Colon (tissue), 2 donors: ENCODE measurements around the gene TRAK1.

Source experiments
- FAIRE-seq: peaks from 2 replicates; lab custom pipeline; 2012; peaks lifted over from hg19 to GRCh38; lab: Jason Lieb, UNC
- donor health status: control.
- donor health status: control.

TRAK1 gene

DNA sequence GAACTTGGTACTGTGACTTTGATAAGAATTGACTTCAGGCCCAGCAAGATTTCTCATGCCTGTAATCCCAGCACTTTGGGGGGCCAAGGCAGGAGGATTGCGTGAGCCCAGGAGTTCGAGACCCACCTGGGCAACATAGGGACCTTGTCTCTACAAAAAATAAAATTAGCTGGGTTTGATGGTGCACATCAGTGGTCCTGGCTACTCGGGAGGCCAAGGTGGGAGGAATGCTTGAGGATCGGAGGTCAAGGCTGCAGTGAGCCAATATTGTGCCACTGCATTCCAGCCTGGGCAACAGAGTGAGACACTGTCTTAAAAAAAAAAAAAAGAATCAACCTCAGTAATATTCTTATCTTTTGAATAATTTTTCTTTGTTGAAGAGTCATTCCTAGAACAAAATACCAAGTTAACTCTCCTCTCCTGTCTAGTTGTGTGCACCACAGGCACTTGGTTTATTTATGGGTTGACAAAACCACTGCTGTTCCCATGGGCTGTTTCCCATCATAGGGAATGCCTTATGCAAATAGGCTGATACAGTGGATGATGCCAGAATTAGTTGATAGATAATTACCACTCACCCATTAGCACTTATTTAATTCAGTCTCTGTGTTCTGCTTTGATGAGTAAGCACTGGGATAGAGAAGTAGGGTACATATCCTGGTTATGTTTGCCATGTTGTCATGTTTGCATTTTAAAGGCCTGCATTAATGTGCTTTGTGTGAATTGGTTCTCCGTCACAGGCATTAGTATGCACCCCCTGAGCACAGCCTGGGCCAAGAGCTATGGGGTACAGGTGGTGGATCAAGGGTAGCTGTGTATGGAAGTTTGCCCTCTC lies 32.9 kb downstream of the TRAK1 start:
- no peak for FAIRE-seq

DNA sequence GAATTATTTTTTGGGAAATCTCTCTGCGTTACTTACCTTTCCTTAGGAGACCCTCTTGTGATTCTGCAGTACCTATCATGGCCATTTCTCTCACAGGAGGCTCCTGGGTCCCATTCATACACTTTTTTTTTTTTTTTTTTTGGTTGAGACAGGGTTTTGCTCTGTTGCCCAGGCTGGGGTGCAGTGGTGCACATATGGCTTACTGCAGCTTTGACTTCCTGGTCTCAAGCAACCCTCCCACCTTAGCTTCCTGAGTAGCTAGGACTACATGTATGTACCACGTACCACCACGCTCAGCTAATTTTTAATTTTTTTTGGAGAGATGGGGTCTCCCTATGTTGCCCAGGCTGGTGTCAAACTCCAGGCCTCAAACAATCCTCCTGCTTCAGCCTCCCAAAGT lies 36.1 kb downstream of the TRAK1 start:
- no peak for FAIRE-seq

GRCh38 chr3:42128526-42128925 lies 37.4 kb downstream of the TRAK1 start:
- FAIRE-seq: no peak

- no peak for FAIRE-seq
Observed at GRCh38 chr3:42129014-42129953, 38.1 kb downstream of the TRAK1 start.

DNA sequence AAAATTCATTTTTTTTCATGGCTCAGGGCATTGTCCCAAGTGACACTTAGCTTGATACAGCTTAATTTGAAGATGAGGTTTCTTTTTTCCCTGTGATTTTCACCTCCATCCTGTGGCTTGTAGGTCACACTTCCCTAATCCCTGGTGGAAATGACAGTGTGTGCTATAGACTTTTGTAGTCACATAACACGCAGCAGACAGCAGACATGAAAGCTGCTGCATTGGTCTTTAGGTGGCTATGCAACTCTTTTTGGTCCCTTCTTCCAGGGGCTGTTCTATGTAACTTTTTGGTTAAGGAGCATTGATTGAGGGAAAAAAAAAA lies 38.8 kb downstream of the TRAK1 start:
- no peak for FAIRE-seq

GRCh38 chr3:42130329-42131070 lies 39.3 kb downstream of the TRAK1 start:
- no peak for FAIRE-seq

GRCh38 chr3:42133500-42134298 lies 42.5 kb downstream of the TRAK1 start:
- FAIRE-seq: no peak

DNA sequence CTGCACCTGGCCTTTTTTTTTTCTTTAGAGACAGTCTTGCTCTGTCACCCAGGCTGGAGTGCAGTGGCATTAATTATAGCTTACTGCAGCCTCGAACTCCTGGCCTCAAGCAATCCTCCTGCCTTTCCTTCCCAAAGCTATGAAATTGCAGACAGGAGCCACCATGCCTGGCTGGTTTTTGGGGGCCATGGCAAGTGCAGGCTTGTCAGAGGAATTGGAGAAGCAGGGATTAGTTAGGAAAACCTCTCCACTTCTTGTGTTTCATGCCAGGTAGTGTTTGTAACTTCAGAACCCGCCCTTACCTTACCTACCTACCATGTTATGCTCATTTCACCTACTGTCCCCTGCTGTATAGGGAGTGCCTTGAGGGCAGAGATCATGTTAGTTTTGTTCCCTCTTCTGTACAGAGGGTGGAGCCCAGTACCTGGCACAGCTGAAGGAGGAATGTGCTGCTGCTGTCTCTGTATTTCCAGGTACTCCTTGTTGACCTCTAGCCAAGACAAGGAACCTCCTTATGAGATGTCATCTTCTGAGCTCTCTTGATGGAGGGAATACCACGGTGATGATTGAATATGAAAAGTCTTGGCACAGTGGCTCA lies 43.8 kb downstream of the TRAK1 start:
- FAIRE-seq: no peak

GRCh38 chr3:42139621-42140453 lies 48.7 kb downstream of the TRAK1 start:
- FAIRE-seq: no peak

DNA sequence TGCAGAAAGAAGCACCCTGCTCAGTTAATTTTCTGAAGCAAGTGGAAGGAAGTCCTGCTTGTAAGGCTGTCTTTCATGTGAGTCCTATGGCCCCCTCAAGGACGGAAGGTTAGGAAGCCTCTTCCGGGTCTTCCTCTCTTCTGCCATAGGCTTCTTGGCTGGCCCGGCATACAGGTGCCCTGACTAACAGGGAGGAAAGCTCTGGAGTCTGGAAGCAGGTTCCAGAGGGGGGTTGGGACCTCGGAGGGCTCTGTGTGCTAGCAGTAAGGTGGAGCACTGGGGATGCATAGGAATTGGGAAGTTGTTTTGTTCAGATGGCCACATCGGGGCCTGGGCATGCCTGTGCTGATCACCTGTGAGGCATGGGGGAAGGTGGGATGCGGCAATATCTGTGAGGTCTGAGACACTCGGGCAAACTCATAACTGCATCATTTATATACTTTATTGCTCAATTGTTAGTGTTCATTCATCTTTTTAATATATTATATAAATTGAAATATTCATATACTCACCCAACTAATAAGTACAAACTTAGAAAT lies 49.6 kb downstream of the TRAK1 start:
- FAIRE-seq: no peak

- no peak for FAIRE-seq
Observed at GRCh38 chr3:42143440-42143839, 52.3 kb downstream of the TRAK1 start.

GRCh38 chr3:42144209-42144608 lies 53.1 kb downstream of the TRAK1 start:
- FAIRE-seq: peak; percentile 24

- FAIRE-seq: no peak
Observed at GRCh38 chr3:42148086-42148848, 57.1 kb downstream of the TRAK1 start.

- no peak for FAIRE-seq
Observed at GRCh38 chr3:42148982-42149432, 57.9 kb downstream of the TRAK1 start.

DNA sequence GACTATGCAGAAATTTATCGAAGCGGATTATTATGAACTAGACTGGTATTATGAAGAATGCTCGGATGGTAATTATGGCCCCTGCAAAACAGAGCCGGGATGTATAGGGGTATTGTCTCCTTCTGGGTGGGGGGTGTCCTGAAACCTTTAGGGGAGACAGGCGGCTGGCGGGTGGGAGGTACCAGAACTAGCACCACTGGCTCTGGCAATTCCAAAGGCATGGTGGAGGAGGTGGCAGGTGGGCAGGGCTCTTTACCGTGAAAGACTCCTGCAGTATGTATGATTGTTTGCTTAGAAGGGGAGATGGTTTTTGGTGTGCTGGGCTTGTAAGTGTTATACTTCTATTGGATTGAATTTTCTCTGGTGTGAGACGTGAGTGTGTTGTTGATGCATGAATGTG lies 58.4 kb downstream of the TRAK1 start:
- no peak for FAIRE-seq

DNA sequence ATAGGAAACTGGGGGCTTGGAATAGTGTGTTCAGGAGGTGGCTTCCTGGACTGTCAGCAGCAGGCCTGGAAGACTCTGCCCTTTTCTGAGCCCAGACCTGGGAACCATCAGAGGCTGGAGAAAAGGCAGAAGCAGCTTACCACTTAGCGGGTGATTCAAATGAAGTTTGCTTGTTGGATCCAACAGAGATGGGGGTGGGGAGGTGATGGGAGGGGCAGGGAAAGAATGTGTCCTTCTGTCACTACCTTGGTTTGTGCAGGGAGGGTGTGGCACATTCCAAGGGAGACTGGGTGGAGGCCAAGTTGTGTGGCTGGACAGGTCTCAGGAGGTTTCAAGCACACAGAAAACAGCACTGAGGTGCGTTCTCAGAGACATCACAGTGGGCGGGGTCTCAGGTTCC lies 58.8 kb downstream of the TRAK1 start:
- no peak for FAIRE-seq

DNA sequence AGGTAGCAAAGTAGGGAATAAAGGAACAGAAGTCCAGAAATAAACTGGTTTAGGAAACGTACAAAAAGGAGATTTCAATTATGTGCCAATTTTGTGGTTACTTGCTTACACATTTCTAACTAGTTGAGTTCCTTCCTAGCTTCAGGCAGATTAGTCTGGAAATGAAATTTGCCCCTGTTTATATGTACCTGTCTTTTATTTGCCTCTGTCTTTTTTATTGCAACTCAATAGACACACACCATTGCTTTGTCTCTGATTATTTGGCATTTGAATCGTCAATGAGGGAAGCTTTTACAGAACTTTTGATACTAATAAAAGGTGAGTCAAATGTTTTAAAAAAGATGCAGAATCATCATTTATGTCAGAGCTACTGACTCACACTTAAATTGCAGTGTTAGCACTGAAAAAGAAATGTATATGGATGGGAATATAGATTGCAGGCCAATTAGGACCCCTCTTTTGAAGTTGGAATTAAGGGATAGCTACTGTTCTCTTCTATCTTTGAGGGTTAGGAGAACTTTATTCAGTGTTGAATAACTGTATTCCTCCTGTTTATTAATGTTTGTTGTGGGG lies 60.5 kb downstream of the TRAK1 start:
- no peak for FAIRE-seq

DNA sequence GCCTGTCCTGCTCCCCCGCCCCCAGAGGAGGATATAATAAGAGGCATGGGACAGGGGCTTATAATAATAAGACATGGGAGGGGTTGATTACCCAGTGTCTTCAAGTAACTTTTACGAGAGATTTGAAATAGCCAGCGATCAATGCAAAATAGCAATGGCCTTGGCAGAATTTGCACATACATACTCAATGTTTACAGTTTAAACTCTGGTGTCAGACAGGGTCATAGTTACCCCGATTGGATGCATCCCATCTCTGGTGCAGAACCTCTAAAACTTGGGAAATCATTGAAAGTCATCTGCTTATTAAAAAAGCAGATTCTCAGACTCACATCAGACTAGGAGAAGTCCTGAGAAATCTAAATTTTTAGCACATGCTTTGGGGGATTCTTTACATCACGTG lies 61.0 kb downstream of the TRAK1 start:
- no peak for FAIRE-seq

DNA sequence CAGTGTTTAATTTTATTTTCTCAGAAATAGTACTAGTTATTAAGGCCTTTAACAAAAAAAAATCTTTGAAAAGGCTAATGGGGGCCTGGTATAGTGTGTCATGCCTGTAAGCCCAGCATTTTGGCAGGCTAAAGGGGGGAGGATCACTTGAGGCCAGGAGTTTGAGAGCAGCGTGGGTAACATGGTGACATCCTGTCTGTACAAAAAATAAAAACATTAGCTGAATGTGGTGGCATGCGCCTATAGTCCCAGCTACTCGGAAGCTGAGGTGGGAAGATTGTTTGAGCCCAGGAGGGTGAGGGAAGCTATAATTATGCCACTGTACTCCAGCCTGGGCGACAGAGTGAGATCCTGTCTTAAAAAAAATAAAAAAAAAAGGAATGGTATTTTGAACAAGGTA lies 61.9 kb downstream of the TRAK1 start:
- FAIRE-seq: no peak
